B cell (primary cell): Measurements from ENCODE around the gene PCOLCE2. TPM values are rescaled to one million over a fixed set of nuclear protein-coding genes. Genes with fewer than 3 reads are reported as not detected.

ENCODE experiments used
- ATAC-seq: fragments of 200-7000 bp; cut with Tn5 transposase; one replicate; pipeline ENCODE4 v1.10.0; 2021; ENCODE audit warnings: low read depth, mild to moderate bottlenecking, moderate number of reproducible peaks, moderate library complexity
- CTCF ChIA-PET: fragments of 350-600 bp; sonication (Branson Sonifier 250); formaldehyde crosslinking; loops from one replicate; lab custom pipeline; 2021; ENCODE audit warnings: antibody characterized with exemption, inconsistent platforms; lab: Charles Lee
- POLR2A ChIA-PET: fragments of 350-600 bp; sonication (Branson Sonifier 250); formaldehyde crosslinking; loops from one replicate; lab custom pipeline; 2021; ENCODE audit warnings: antibody characterized with exemption; lab: Charles Lee
- DNase-seq: peaks from one replicate; pipeline ENCODE4 v3.0.0; 2013
- H2AFZ ChIP-seq: 2 replicates; pipeline ENCODE4 v1.6.1; 2012; ENCODE audit warnings: mild to moderate bottlenecking, low read depth, low read length; ENCODE audit not compliant: insufficient read depth, poor library complexity, severe bottlenecking
- H3K27ac ChIP-seq, 2 donors: 1 replicate in 1 of 2; 2 replicates in 1 of 2; pipeline ENCODE4 v1.5.1; 2012 to 2013; ENCODE audit warnings: low read length in 2 of 2, mild to moderate bottlenecking in 2 of 2, moderate library complexity in 1 of 2
- H3K27me3 ChIP-seq, 4 experiments: fragments of 200-600 bp in 1 of 4; sonication (generic) in 1 of 4; replicated peaks in 1 of 4; 1 replicate in 2 of 4; 2 replicates in 2 of 4; pipeline versions ENCODE4 v1.6.1 to v1.7.0; 2013 to 2016; ENCODE audit warnings: low read length in 3 of 4, mild to moderate bottlenecking in 2 of 4, mixed read lengths in 1 of 4, moderate library complexity in 1 of 4; ENCODE audit not compliant: insufficient read depth in 4 of 4, control insufficient read depth in 3 of 4; ENCODE audit errors: control extremely low read depth in 1 of 4
- H3K36me3 ChIP-seq, 2 experiments: replicated peaks in 1 of 2; 1 replicate in 1 of 2; 2 replicates in 1 of 2; pipeline versions ENCODE4 v1.6.1 to v1.7.1; 2013; ENCODE audit warnings: low read length in 1 of 2; ENCODE audit not compliant: insufficient read depth in 2 of 2, control insufficient read depth in 1 of 2; ENCODE audit errors: control extremely low read depth in 1 of 2, extremely low read depth in 1 of 2
- H3K4me1 ChIP-seq, 2 donors: fragments of 200-600 bp in 1 of 2; sonication (generic) in 1 of 2; 1 replicate in 1 of 2; 2 replicates in 1 of 2; pipeline versions ENCODE4 v1.5.1 to v1.6.1; 2013 to 2017; ENCODE audit warnings: low read length in 2 of 2; ENCODE audit not compliant: control insufficient read depth in 2 of 2, insufficient read depth in 2 of 2
- H3K4me2 ChIP-seq: replicated peaks from 2 replicates; pipeline ENCODE3; 2012; ENCODE audit warnings: mild to moderate bottlenecking, low read depth, low read length; ENCODE audit not compliant: poor library complexity, severe bottlenecking
- H3K4me3 ChIP-seq, 5 experiments: fragments of 200-600 bp in 1 of 5; sonication (generic) in 1 of 5; 1 replicate in 3 of 5; 2 replicates in 2 of 5; pipeline versions ENCODE4 v1.5.1 to v1.7.0; 2011 to 2016; ENCODE audit warnings: low read length in 4 of 5, mild to moderate bottlenecking in 4 of 5, low read depth in 2 of 5, control low read depth in 1 of 5, moderate library complexity in 1 of 5; ENCODE audit not compliant: insufficient read depth in 1 of 5; ENCODE audit errors: control extremely low read depth in 1 of 5, extremely low read depth in 1 of 5
- H3K79me2 ChIP-seq: fragments of 200-600 bp; sonication (generic); one replicate; pipeline ENCODE4 v1.6.0; 2016; ENCODE audit warnings: low read length; ENCODE audit not compliant: control insufficient read depth, insufficient read depth
- H3K9ac ChIP-seq: fragments of 200-600 bp; sonication (generic); 2 replicates; pipeline ENCODE4 v1.6.1; 2017; ENCODE audit warnings: mild to moderate bottlenecking, low read length, moderate library complexity
- H3K9me3 ChIP-seq, 3 donors: one replicate each; pipeline versions ENCODE4 v1.6.1 to v1.7.1; 2013; ENCODE audit warnings: low read length in 2 of 3; ENCODE audit not compliant: control insufficient read depth in 2 of 3, insufficient read depth in 1 of 3; ENCODE audit errors: control extremely low read depth in 1 of 3
- H4K20me1 ChIP-seq: 2 replicates; pipeline ENCODE4 v1.6.0; 2012; ENCODE audit warnings: mild to moderate bottlenecking, low read length; ENCODE audit not compliant: insufficient read depth, control insufficient read depth, poor library complexity, severe bottlenecking
- H3K27ac Mint-ChIP-seq: one replicate; pipeline ENCODE4 v1.8.0; 2021; ENCODE audit warnings: mixed read lengths
- H3K27me3 Mint-ChIP-seq: one replicate; pipeline ENCODE4 v1.8.0; 2021; ENCODE audit warnings: mixed read lengths
- H3K4me1 Mint-ChIP-seq: one replicate; pipeline ENCODE4 v1.8.0; 2021; ENCODE audit warnings: mixed read lengths
- H3K4me3 Mint-ChIP-seq: one replicate; pipeline ENCODE4 v1.8.0; 2021; ENCODE audit warnings: mixed read lengths
- H3K9me3 Mint-ChIP-seq: one replicate; pipeline ENCODE4 v1.8.0; 2022; ENCODE audit warnings: mixed read lengths; ENCODE audit not compliant: insufficient read depth
- CTCF ChIP-seq: fragments of 200-600 bp; IDR thresholded peaks from one replicate; pipeline ENCODE4 v1.8.0; 2022; ENCODE audit warnings: antibody characterized with exemption, mild to moderate bottlenecking
- EZH2 ChIP-seq: IDR thresholded peaks from 2 replicates; pipeline ENCODE4 v1.6.1; 2012; ENCODE audit warnings: borderline replicate concordance, low read depth, mild to moderate bottlenecking, moderate library complexity, low read length; ENCODE audit not compliant: insufficient read depth, poor library complexity, severe bottlenecking
- WGBS: methylation state at CpG from one replicate; pipeline ENCODE4 v1.1.5; 2013; ENCODE audit warnings: missing lambda C conversion rate; ENCODE audit not compliant: insufficient coverage; 5-methylcytosine and 5-hydroxymethylcytosine counted together
- intact Hi-C: fragments of 100-400 bp; cut with micrococcal nuclease; formaldehyde crosslinking; loops from one replicate; pipeline ENCODE4 v1.10.0; 2022
- polyA plus RNA-seq: library from polyadenylated mRNA; depleted of rRNA; stranded (reverse); fragments of >200 nt; gene quantifications from 2 replicates; pipeline ENCODE4 v1.2.3, GENCODE V29; 2012
- total RNA-seq, 2 donors: library from RNA; stranded (reverse); fragments of 120-200 nt in 1 of 2; gene quantifications; 1 replicate in 1 of 2; 2 replicates in 1 of 2; pipeline versions ENCODE4 v1.2.3 to v1.2.4, GENCODE V29; 2013 to 2022

PCOLCE2 gene
- total and polyA plus RNA-seq, 2 donors (not counting 1 experiment from before 2014, with no cell fraction given), result not detected

- no peak overlapping the region for H3K4me3 Mint-ChIP-seq
- H3K27ac Mint-ChIP-seq, result no peak overlapping the region
- no peak for ATAC-seq
- H3K9me3 Mint-ChIP-seq, result no peaks in the 10 kb centered on the region
- Histone ChIP-seq H3K27ac (no peak overlapping the region), H3K4me2 (no peak overlapping the region), H2AFZ (no peak overlapping the region), H4K20me1 (no peaks in the 10 kb centered on the region), H3K4me1 (no peaks in the 10 kb centered on the region), H3K27me3 (no peaks in the 10 kb centered on the region), H3K4me3 (no peak overlapping the region), H3K9me3 (no peaks in the 10 kb centered on the region), H3K9ac (no peak overlapping the region), H3K79me2 (no peaks in the 10 kb centered on the region), H3K36me3 (no peaks in the 10 kb centered on the region)
- POLR2A ChIA-PET, result no interaction called here
- 79% methylated on average over 3 of the region's 3 CpGs for WGBS
- CTCF ChIA-PET, result no interaction called here
- peaks cover 21% of the 10 kb centered on the region for H3K27me3 Mint-ChIP-seq
- intact Hi-C loops, result no loop called here
- no peak for DNase-seq
- TF ChIP-seq EZH2, result no peak
- no peak for TF ChIP-seq CTCF
- H3K4me1 Mint-ChIP-seq, result no peaks in the 10 kb centered on the region
Measured at GRCh38 chr3:142934887-142935269, 46.0 kb upstream of the PCOLCE2 start.

GRCh38 chr3:142934128-142934886 is 45.4 kb upstream of the PCOLCE2 start:
- no peak overlapping the region for H3K4me2 ChIP-seq
- H3K4me1 Mint-ChIP-seq, result no peaks in the 10 kb centered on the region
- intact Hi-C loops, result no loop called here
- no peaks in the 10 kb centered on the region for H3K4me1 ChIP-seq
- ChIA-PET POLR2A (no interaction called here), CTCF (no interaction called here)
- H3K27ac ChIP-seq, result no peak overlapping the region
- H3K9me3 Mint-ChIP-seq, result no peaks in the 10 kb centered on the region
- peaks cover 21% of the 10 kb centered on the region for H3K27me3 Mint-ChIP-seq
- H2AFZ ChIP-seq, result no peak overlapping the region
- H3K27me3 ChIP-seq, result no peaks in the 10 kb centered on the region
- H3K4me3 Mint-ChIP-seq, result no peak overlapping the region
- H3K36me3 ChIP-seq, result no peaks in the 10 kb centered on the region
- 92% methylated on average over 2 of the region's 7 CpGs for WGBS
- H3K79me2 ChIP-seq, result no peaks in the 10 kb centered on the region
- no peak overlapping the region for H3K9ac ChIP-seq
- no peaks in the 10 kb centered on the region for H4K20me1 ChIP-seq
- H3K4me3 ChIP-seq, result no peak overlapping the region
- ATAC-seq (no peak), DNase-seq (no peak)
- no peak overlapping the region for H3K27ac Mint-ChIP-seq
- TF ChIP-seq CTCF (no peak), EZH2 (no peak)
- H3K9me3 ChIP-seq, result no peaks in the 10 kb centered on the region
